Fibroblast of lung (primary cell): ENCODE results near the gene SLX9. TPM values are rescaled to one million over a fixed set of nuclear protein-coding genes. Genes with fewer than 3 reads are reported as not detected.
"Not testable (repeated sequence)": the region's sequence is repeated elsewhere in the genome, so short reads cannot be mapped to it uniquely, and the experiment has no call there.

Source experiments
- DNase-seq, 2 donors: peaks; one replicate each; pipeline versions ENCODE4 v3.0.0 to v3.0.0-alpha.2; 2010; ENCODE audit warnings: low read depth in 2 of 2
- H2AFZ ChIP-seq: 2 replicates; pipeline ENCODE4 v1.5.1; 2012; ENCODE audit warnings: low read length, control low read depth, inconsistent platforms
- H3K27ac ChIP-seq: 2 replicates; pipeline ENCODE4 v1.5.1; 2011; ENCODE audit warnings: low read length, control low read depth; ENCODE audit not compliant: insufficient read depth
- H3K27me3 ChIP-seq: 2 replicates; pipeline ENCODE4 v1.5.1; 2011; ENCODE audit warnings: mild to moderate bottlenecking, low read length; ENCODE audit not compliant: control insufficient read depth, insufficient read depth
- H3K36me3 ChIP-seq: 2 replicates; pipeline ENCODE4 v1.5.1; 2011; ENCODE audit warnings: low read length; ENCODE audit not compliant: control insufficient read depth, insufficient read depth
- H3K4me1 ChIP-seq: 2 replicates; pipeline ENCODE4 v1.5.1; 2011; ENCODE audit warnings: low read length; ENCODE audit not compliant: control insufficient read depth, insufficient read depth; ENCODE audit errors: extremely low read depth
- H3K4me2 ChIP-seq: 2 replicates; pipeline ENCODE4 v1.5.1; 2011; ENCODE audit warnings: low read length, control low read depth; ENCODE audit not compliant: insufficient read depth; ENCODE audit errors: extremely low read depth
- H3K4me3 ChIP-seq, 4 experiments: fragments of 200-600 bp in 1 of 4; sonication (generic) in 1 of 4; replicated peaks in 1 of 4; 2 replicates each; pipeline ENCODE4 v1.5.1; 2011 to 2016; ENCODE audit warnings: low read length in 4 of 4, low read depth in 3 of 4, mild to moderate bottlenecking in 3 of 4, control low read depth in 2 of 4, inconsistent platforms in 1 of 4, mixed read lengths in 1 of 4; ENCODE audit not compliant: insufficient read depth in 1 of 4; ENCODE audit errors: control extremely low read depth in 1 of 4
- H3K79me2 ChIP-seq: 2 replicates; pipeline ENCODE4 v1.5.1; 2012; ENCODE audit warnings: mild to moderate bottlenecking, low read length, inconsistent platforms; ENCODE audit not compliant: control insufficient read depth, insufficient read depth
- H3K9ac ChIP-seq: 2 replicates; pipeline ENCODE4 v1.5.1; 2011; ENCODE audit warnings: mild to moderate bottlenecking, low read length, control low read depth; ENCODE audit not compliant: insufficient read depth
- H3K9me3 ChIP-seq: 2 replicates; pipeline ENCODE4 v1.5.1; 2012; ENCODE audit warnings: low read depth, low read length; ENCODE audit not compliant: control insufficient read depth, insufficient read depth
- H4K20me1 ChIP-seq: 2 replicates; pipeline ENCODE4 v1.5.1; 2011; ENCODE audit warnings: low read length; ENCODE audit not compliant: control insufficient read depth, insufficient read depth; ENCODE audit errors: extremely low read depth
- CTCF ChIP-seq, 2 donors: IDR thresholded peaks in 1 of 2; conservative IDR thresholded peaks in 1 of 2; 1 replicate in 1 of 2; 2 replicates in 1 of 2; pipeline ENCODE4 v1.5.1; 2011 to 2012; ENCODE audit warnings: low read length in 2 of 2, control low read depth in 1 of 2, inconsistent platforms in 1 of 2, low read depth in 1 of 2, mild to moderate bottlenecking in 1 of 2
- EZH2 ChIP-seq: IDR thresholded peaks from 2 replicates; pipeline ENCODE4 v1.5.1; 2012; ENCODE audit warnings: low read length, control low read depth, mild to moderate bottlenecking; ENCODE audit errors: missing control alignments
- polyA plus RNA-seq, 2 donors: library from polyadenylated mRNA; depleted of rRNA in 1 of 2; stranded (reverse) in 1 of 2; unstranded in 1 of 2; fragments of >200 nt; gene quantifications; 2 replicates each; pipeline ENCODE4 v1.2.1, GENCODE V29; 2011 to 2012; ENCODE audit warnings: missing spikeins in 1 of 2
- total RNA-seq: library from RNA; depleted of rRNA; stranded (reverse); fragments of >200 nt; gene quantifications from 2 replicates; pipeline ENCODE4 v1.2.1, GENCODE V29; 2014

Gene SLX9
- total and polyA plus RNA-seq, 2 donors (not counting 1 experiment from before 2014, with no cell fraction given), result 9.7 to 14.9 TPM

DNA sequence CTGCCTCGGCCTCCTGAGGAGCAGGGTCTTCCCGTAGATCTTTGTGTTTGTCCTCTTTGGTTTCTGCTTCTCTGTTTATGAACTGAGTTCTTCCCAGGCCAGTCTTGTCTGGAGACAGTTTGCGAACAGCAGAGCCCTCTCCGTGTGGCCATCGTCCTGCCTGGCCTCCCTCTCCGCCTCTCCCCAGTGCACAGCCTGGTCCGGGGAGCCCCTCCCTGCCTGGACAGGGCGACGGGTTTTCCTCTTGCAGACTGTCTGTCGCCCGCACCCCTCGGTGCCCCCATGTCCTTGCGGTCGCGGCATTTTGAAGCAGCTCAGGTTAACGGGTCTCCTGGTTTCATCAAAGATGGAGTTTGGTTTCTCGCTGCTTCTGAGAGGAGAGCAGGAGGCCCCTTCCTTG lies 34.8 kb downstream of the SLX9 start:
- no peak overlapping the region for H3K9ac ChIP-seq
- no peak overlapping the region for H3K4me2 ChIP-seq
- no peaks in the 10 kb centered on the region for H3K27me3 ChIP-seq
- no peaks in the 10 kb centered on the region for H4K20me1 ChIP-seq
- H3K79me2 ChIP-seq, result no peaks in the 10 kb centered on the region
- H3K9me3 ChIP-seq, result no peaks in the 10 kb centered on the region
- TF ChIP-seq CTCF (conservative IDR thresholded peaks at IDR 0.05 in 1 of 2, IDR thresholded peaks at IDR 0.05 in 1 of 2; ENCODE audit: low read depth in 1 of 2, low read length in 2 of 2), result no peak
- no peak for TF ChIP-seq EZH2
- DNase-seq, result no peak
- H3K27ac ChIP-seq, result no peak overlapping the region
- peaks cover 2% of the 10 kb centered on the region for H3K36me3 ChIP-seq
- H2AFZ ChIP-seq, result no peak overlapping the region
- no peak overlapping the region for H3K4me3 ChIP-seq
- H3K4me1 ChIP-seq, result no peaks in the 10 kb centered on the region

DNA sequence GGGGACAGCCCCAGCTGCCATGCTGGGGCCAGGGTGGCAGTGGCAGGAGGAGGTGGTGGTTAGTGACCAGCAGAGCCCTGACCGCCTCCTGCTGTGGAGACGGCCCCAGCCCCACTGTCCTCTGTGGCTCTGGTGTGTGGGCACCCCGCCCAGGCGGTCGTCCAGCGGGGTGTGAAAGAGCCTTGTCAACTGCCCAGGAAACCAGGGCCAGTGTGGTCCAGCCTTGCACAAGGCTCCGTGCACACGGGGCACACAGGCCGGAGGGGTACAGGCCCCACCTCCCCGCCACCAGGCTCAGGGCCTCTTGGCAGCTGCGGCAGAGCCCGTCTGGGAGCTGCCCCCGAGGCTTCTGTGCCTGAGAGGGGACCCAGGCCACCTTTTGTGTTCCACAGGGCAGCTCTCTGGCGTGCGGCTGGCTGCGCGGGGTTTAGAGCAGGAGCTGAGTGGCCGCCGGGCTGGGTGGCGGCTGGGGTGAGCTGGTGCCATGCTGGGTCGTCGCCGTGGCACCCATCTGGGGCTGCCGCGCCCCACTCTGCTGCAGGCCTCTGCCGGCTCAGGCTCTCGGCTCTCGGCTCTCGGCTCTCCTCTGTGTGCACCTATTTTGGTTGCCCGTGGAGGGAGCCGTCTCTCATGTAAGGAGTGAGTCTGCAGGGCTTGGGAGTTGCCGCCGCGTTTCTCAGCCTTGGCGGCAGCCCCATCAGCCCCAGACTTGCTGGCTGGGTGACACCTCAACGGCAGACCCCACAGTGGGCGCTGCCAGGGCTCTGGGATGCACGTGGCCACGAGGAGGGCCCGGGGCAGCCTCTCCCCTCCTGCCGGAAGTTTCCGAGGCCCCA lies 36.1 kb downstream of the SLX9 start:
- no peak overlapping the region for H2AFZ ChIP-seq
- H3K4me2 ChIP-seq, result no peak overlapping the region
- peaks cover 2% of the 10 kb centered on the region for H3K36me3 ChIP-seq
- DNase-seq, result no peak
- H3K9me3 ChIP-seq, result no peaks in the 10 kb centered on the region
- no peaks in the 10 kb centered on the region for H3K27me3 ChIP-seq
- no peak overlapping the region for H3K4me3 ChIP-seq
- TF ChIP-seq EZH2 (no peak), CTCF (conservative IDR thresholded peaks at IDR 0.05 in 1 of 2, IDR thresholded peaks at IDR 0.05 in 1 of 2; ENCODE audit: low read depth in 1 of 2, low read length in 2 of 2) (no peak)
- no peaks in the 10 kb centered on the region for H4K20me1 ChIP-seq
- no peaks in the 10 kb centered on the region for H3K79me2 ChIP-seq
- no peaks in the 10 kb centered on the region for H3K4me1 ChIP-seq
- H3K9ac ChIP-seq, result no peak overlapping the region
- H3K27ac ChIP-seq, result no peak overlapping the region

DNA sequence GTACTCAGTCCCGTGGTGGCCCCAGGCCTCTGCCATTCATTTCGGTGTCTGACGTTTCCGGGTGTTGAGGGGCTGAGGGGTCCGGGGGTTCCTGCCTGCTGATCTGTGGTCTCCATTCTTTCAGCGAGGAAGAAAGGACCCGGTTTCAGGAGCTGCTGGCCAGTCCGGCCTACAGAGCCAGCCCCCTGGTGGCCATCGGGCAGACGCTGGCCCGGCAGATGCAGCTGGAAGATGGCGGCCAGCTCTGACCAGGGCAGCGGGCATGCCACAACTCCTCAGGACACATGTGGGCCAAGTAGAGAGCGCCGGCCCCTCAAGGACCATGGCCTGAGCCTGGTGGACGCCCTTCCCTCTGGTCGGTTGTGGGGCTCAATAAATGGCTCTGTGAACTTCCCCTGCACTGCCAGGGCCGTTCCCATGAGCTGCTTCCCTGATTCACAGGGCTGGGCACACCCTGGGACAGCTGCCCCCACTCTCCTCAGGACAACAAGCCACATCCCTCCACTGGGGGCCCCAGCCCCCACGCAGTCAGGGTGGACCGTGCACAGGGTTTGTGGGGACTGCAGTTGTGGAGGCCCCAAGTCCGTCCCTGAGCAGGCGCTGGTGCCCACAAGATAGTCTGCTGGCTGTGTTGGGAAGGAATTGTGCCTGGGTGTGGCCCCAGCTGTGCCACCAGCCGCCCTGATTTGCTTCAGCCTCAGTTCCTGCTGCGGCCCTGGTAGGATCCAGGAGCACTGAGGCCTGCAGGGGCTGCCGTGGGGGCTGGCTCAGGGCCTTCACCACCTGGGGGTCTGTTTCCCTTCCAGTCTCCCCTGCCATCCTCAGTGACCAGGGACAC lies 36.9 kb downstream of the SLX9 start:
- not testable (repeated sequence) for H3K27me3 ChIP-seq, H3K36me3 ChIP-seq, H3K4me1 ChIP-seq, H3K4me3 ChIP-seq, H2AFZ ChIP-seq, H3K27ac ChIP-seq, H3K9me3 ChIP-seq, DNase-seq, H4K20me1 ChIP-seq, H3K4me2 ChIP-seq, H3K79me2 ChIP-seq, H3K9ac ChIP-seq
